ENCODE measurements around the gene MAN2B2.
"Not testable (repeated sequence)": the region's sequence is repeated elsewhere in the genome, so short reads cannot be mapped to it uniquely, and the experiment has no call there.

MAN2B2 gene

GRCh38 chr4:6613676-6614651 lies 39.0 kb downstream of the MAN2B2 start:
- no peak for DNase-seq (ENCODE audit: low read depth in 2 of 3, low spot score in 2 of 3)

- DNase-seq (ENCODE audit: low read depth in 2 of 3, low spot score in 2 of 3): no peak
These were observed 39.8 kb downstream of the MAN2B2 start for GRCh38 chr4:6614701-6615230.

GRCh38 chr4:6616087-6616995 lies 41.4 kb downstream of the MAN2B2 start:
- DNase-seq (ENCODE audit: low read depth in 2 of 3, low spot score in 2 of 3): no peak

GRCh38 chr4:6617246-6617645 lies 42.3 kb downstream of the MAN2B2 start:
- no peak for DNase-seq (ENCODE audit: low read depth in 2 of 3, low spot score in 2 of 3)

DNA sequence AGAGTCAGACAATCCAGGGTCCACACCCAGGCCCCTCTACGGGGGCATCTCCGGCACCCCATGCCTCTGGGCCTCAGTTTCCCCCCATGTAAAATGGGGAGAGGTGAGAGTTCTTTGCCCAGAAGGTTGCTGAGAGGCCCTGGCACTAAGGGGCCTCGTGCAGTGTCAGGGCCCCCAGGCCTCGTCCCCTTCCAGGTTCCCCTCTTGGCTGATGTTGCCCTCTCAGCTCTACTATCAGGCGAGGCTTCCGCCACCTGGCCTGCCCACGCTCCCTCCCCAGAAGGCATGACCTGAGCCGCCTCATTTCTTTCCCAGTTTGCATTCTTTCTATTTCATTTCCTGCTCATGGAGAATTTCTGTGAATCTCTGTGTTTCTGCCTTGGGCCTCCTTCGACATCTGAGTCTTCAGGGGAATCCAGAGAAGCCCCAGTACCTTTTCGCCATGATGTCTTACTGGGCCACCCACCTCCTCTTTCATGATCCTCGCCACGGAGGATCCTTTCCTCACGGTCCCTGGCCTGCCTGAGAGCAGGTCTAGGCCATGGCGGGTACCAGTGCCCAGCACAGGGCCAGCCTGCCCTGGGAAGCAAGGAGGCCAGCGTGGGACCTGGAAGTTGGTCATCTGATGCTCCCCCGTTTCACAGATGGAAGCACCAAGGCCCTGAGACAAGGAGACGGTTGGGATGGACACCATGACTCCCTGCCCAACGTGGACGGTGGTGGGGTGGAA lies 43.6 kb downstream of the MAN2B2 start:
- no peak for DNase-seq (ENCODE audit: low read depth in 2 of 3, low spot score in 2 of 3)

- DNase-seq (ENCODE audit: low read depth in 2 of 3, low spot score in 2 of 3): no peak
These were observed 44.1 kb downstream of the MAN2B2 start for GRCh38 chr4:6619116-6619465.

GRCh38 chr4:6619466-6620255 lies 44.7 kb downstream of the MAN2B2 start:
- DNase-seq (ENCODE audit: low read depth in 2 of 3, low spot score in 2 of 3): no peak

DNA sequence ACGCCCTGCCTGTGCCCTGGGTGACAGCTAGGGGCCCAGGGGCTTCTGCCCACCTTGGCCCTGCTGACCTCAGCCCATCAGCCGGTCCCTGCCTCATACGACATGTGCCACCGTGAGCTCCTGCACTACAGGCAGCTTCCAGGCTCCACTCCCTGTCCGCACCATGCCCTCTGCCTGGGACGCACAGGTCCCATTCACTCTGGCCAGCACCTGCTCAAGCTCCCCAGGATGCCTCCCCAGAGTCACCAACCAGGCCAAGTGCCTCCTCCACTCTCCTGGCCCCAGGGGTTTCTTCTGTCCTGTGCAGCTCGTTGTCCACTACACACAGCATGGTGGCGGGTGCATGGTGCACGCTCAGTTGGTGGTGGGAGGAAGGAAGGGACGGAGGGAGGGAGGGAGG lies 45.3 kb downstream of the MAN2B2 start:
- DNase-seq (ENCODE audit: low read depth in 2 of 3, low spot score in 2 of 3): no peak

DNA sequence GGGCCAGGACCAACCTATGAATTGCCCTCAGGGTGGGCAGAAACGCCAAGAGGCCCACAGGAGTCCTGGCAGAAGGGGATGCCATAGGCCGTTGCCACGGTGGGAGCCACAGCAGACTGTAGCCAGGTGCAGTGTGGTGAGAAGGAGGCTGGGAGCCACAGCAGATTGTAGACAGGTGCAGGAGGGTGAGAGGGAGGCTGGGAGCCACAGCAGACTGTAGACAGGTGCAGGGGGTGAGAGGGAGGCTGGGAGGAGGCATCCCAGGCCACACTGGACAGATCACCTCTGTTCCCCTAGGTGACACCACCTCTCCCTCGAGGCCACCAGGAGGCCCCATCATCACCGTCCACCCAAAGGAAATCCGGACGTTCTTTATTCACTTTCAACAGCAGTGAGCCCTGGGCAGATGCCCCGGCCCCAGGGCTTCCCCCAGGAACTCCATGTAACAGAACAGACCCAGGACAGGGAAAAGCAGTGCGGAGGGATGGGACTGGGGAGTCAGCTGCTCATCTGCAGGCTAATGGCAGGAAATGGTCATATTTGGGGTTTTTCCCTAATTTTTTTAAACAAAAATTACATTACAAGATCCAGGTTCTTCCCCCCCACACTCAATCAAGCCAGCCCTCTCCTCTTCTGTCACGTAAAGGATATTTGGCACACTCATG lies 46.0 kb downstream of the MAN2B2 start:
- no peak for DNase-seq (ENCODE audit: low read depth in 2 of 3, low spot score in 2 of 3)

- DNase-seq (ENCODE audit: low read depth in 2 of 3, low spot score in 2 of 3): no peak
These were observed 46.6 kb downstream of the MAN2B2 start for GRCh38 chr4:6621556-6621927.

DNA sequence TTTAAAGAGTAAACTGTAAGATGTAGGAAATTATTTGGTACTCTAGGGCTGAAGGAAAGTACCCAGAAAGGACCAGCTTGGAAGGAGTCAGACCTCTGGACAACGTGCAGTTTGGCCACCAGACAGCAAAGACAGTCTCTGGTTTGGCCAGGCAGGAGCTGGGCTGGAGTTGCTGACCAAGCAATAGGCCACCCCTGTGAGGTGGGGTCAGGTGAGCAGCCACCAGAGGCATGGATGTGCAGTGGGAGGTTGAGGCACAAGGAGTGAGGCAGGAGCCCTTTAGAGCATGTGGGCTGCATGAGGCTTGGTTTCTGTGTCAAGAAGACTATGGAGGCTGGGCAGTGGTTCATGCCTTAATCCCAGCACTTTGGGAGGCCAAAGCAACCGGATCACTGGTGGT lies 47.8 kb downstream of the MAN2B2 start:
- no peak for DNase-seq (ENCODE audit: low read depth in 2 of 3, low spot score in 2 of 3)

- no peak for DNase-seq (ENCODE audit: low read depth in 2 of 3, low spot score in 2 of 3)
These were observed 50.3 kb downstream of the MAN2B2 start for GRCh38 chr4:6625256-6625655.

DNA sequence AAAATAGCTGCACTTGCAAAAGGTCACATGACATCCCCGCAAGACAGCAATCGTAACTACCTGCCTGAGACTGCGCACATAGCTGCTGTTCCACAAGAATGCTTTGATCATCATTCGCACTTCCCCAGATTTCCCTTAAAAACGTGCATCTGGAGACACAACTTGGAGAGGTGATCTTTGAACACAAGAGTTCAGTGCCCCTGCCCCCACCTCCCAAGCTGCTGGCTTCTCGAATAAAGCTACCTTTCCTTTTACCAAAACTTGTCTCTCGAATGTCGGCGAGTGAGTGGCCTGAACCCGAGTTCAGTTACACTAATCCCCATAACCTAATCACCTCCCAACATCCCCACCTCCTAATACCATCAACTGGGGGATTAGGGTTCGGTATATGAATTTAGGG lies 51.1 kb downstream of the MAN2B2 start:
- DNase-seq (ENCODE audit: low read depth in 2 of 3, low spot score in 2 of 3): no peak

DNA sequence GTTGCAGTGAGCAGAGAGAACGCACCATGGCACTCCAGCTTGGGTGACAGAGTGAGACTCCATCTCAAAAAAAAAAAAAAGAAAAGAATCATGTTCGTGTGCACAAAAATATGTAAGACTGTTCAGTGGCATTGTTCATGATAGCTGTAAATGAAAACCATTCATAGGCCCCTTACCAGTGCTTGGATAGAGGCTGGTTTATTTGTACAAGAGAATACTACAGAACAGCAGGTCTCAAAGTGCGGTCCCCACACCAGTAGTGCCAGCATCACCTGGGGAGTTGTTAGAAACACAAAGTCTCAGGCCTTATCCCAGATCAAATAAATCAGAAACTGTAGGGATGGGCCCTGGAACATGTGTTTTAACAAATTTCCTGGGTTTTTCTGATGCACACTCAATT lies 52.8 kb downstream of the MAN2B2 start:
- DNase-seq (ENCODE audit: low read depth in 2 of 3, low spot score in 2 of 3): no peak

DNA sequence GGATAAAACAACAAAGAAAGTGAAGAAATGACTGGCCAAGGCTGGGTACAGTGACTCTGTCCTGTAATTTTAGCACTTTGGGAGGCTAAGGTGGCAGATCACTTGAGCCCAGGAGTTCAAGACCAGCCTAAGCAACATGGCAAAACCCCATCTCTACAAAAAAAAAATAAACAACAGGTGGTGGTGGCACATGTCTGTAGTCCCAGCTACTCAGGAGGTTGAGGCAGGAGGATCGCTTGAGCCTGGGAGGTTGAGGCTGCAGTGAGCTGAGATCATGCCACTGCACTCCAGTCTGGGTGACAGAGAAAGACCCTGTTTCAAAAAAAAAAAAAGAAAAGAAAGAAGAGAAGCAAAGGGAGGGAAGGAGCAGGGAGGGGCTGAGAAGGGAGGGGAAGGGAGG lies 53.5 kb downstream of the MAN2B2 start:
- not testable (repeated sequence) for DNase-seq (ENCODE audit: low read depth in 2 of 3, low spot score in 2 of 3)

- no peak for DNase-seq (ENCODE audit: low read depth in 2 of 3, low spot score in 2 of 3)
These were observed 57.1 kb downstream of the MAN2B2 start for GRCh38 chr4:6632125-6632524.

DNA sequence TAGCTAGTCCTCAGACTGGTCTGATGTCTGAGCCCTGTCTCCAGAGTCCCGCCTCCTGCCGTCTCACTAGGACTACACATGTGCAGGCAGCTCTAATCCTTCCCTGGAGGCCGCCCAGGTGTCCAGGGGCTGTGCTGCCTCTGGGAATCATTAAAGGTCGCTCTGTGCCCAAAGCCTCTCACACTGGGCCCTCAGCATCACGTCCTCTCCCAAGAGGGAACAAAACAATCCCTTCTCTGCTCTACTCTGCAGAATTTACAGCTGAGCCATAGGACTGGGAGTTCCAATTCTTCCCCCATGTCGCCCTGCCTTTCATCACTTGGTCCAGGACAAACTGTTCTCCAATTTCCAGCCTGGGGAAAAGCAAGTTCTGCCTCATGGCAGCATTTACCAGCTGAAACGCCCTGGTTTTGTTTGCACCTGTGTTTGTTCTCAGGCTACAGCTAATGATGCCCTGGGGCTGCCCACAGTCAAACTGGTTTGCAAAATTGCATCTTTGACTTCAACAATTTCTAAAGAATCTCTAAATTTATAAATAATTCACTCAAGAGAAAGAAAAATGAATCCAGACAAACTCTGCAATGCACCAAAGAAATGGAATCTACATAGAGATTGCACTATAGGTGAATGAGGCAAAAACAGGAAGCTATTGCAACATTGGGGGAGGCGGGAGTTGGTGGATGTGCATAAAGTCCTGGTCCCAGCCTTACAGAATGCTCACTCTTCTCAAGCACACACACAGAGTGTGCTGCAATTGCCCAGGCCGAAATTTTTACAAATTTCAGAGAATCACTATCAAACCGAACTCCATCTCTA lies 58.3 kb downstream of the MAN2B2 start:
- no peak for DNase-seq (ENCODE audit: low read depth in 2 of 3, low spot score in 2 of 3)

GRCh38 chr4:6634746-6635145 lies 59.8 kb downstream of the MAN2B2 start:
- no peak for DNase-seq (ENCODE audit: low read depth in 2 of 3, low spot score in 2 of 3)

DNA sequence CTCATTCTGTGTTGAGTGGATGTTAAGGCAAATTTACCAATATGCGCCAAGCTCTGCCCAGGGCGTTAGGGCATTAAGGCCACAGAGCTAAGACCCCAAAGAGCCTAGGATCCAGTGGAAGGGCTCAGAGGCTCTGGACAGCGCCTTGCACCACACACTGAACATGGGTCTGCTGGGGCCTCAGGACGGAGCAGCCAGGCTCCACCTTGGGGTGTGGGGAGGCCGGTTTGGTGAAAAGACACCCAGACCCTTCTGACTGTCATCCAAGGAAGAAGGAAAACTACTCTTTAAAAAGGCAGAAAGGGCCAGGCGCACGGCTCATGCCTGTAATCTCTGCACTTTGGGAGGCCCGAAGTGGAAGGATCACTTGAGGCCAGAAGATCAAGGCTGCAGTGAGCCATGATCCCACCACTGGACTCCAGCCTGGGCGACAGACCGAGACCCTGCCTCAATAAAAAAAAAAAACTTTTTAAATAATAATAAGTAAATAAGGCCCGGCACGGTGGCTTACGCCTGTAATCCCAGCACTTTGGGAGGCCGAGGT lies 64.2 kb downstream of the MAN2B2 start:
- DNase-seq (ENCODE audit: low read depth in 2 of 3, low spot score in 2 of 3): no peak
